ENCODE measurements around the gene MRPL43.

MRPL43 gene

GRCh38 chr10:100966887-100967286, 20.4 kb downstream of the MRPL43 start:
- POLR2A ChIA-PET, result no interaction called here
- TF ChIP-seq CTCF (IDR thresholded peaks at IDR 0.05; ENCODE audit: control extremely low read depth, extremely low read depth, low read depth, missing control alignments), result no peak
- DNase-seq (ENCODE audit: extremely low spot score), result no peak
- CTCF ChIA-PET, result interaction anchor here (1.1 to 3.2 kb wide), 7 partner anchors 9 to 129 kb away, joined by 3 to 13 read pairs (median 4); no protein-coding TSS in a partner anchor

- ChIA-PET CTCF (interaction anchor here (1.3 to 1.7 kb wide), 8 partner anchors 9 to 49 kb away, joined by 3 to 8 read pairs (median 4); partner anchors contain the start of gene LZTS2), POLR2A (no interaction called here)
- no peak for TF ChIP-seq CTCF (IDR thresholded peaks at IDR 0.05; ENCODE audit: control extremely low read depth, extremely low read depth, low read depth, missing control alignments)
- no peak for DNase-seq (ENCODE audit: extremely low spot score)
Observed at GRCh38 chr10:100965820-100966219, 21.5 kb downstream of the MRPL43 start.

- POLR2A ChIA-PET, result no interaction called here
- no peak for DNase-seq (ENCODE audit: extremely low spot score)
- no peak for TF ChIP-seq CTCF (IDR thresholded peaks at IDR 0.05; ENCODE audit: control extremely low read depth, extremely low read depth, low read depth, missing control alignments)
- CTCF ChIA-PET, result interaction anchor here (1.8 kb wide), 1 partner anchor 10 kb away, joined by 6 read pairs; no protein-coding TSS in a partner anchor
Observed at GRCh38 chr10:100963826-100964225, 23.5 kb downstream of the MRPL43 start.

GRCh38 chr10:100962351-100963080, 24.8 kb downstream of the MRPL43 start:
- no peak for DNase-seq (ENCODE audit: extremely low spot score)
- no peak for TF ChIP-seq CTCF (IDR thresholded peaks at IDR 0.05; ENCODE audit: control extremely low read depth, extremely low read depth, low read depth, missing control alignments)
- CTCF ChIA-PET, result interaction anchor here (1.6 kb wide), 1 partner anchor 52 kb away, joined by 4 read pairs; no protein-coding TSS in a partner anchor
- POLR2A ChIA-PET, result no interaction called here

- ChIA-PET POLR2A (no interaction called here), CTCF (no interaction called here)
- no peak for DNase-seq (ENCODE audit: extremely low spot score)
- TF ChIP-seq CTCF (IDR thresholded peaks at IDR 0.05; ENCODE audit: control extremely low read depth, extremely low read depth, low read depth, missing control alignments), result no peak
Observed at GRCh38 chr10:100960251-100960650, 27.0 kb downstream of the MRPL43 start.

GRCh38 chr10:100948916-100949315, 38.4 kb downstream of the MRPL43 start:
- ChIA-PET CTCF (interaction anchor here (1.0 kb wide), 1 partner anchor 65 kb away, joined by 5 read pairs; no protein-coding TSS in a partner anchor), POLR2A (no interaction called here)
- no peak for TF ChIP-seq CTCF (IDR thresholded peaks at IDR 0.05; ENCODE audit: control extremely low read depth, extremely low read depth, low read depth, missing control alignments)
- DNase-seq (ENCODE audit: extremely low spot score), result no peak
